Right atrium auricular region (tissue), 2 donors: ENCODE measurements around the gene AMIGO2. TPM values are rescaled to one million over a fixed set of nuclear protein-coding genes. Genes with fewer than 3 reads are reported as not detected.
"Not testable (repeated sequence)": the region's sequence is repeated elsewhere in the genome, so short reads cannot be mapped to it uniquely, and the experiment has no call there.

Experiments
- DNase-seq: peaks from one replicate; pipeline ENCODE4 v3.0.0-alpha.2; 2019; ENCODE audit warnings: low spot score
- H3K27ac ChIP-seq, 2 donors: fragments of 200-600 bp; sonication (generic); 1 replicate in 1 of 2; 2 replicates in 1 of 2; pipeline ENCODE4 v1.5.1; 2016 to 2019
- H3K27me3 ChIP-seq, 2 donors: fragments of 200-600 bp; sonication (generic); one replicate each; pipeline versions ENCODE4 v1.5.1 to v1.6.0; 2017 to 2019
- H3K36me3 ChIP-seq: fragments of 200-600 bp; sonication (generic); one replicate; pipeline ENCODE4 v1.5.1; 2016
- H3K4me1 ChIP-seq, 2 donors: fragments of 200-600 bp; sonication (generic); one replicate each; pipeline versions ENCODE4 v1.5.1 to v1.6.0; 2017 to 2019
- H3K4me3 ChIP-seq, 2 donors: fragments of 200-600 bp; sonication (generic); 1 replicate in 1 of 2; 2 replicates in 1 of 2; pipeline ENCODE4 v1.5.1; 2017 to 2019; ENCODE audit warnings: mild to moderate bottlenecking in 1 of 2, moderate library complexity in 1 of 2
- H3K9me3 ChIP-seq, 2 donors: fragments of 200-600 bp; sonication (generic); one replicate each; pipeline ENCODE4 v1.5.1; 2019
- CTCF ChIP-seq, 2 donors: fragments of 200-600 bp; sonication (generic); IDR thresholded peaks; one replicate each; pipeline ENCODE4 v1.5.1; 2019; ENCODE audit warnings: antibody characterized with exemption in 2 of 2
- total RNA-seq, 2 donors: library from RNA; depleted of rRNA; stranded (reverse); fragments of >200 nt; gene quantifications; one replicate each; pipeline ENCODE4 v1.1.0, GENCODE V29; 2016

Gene AMIGO2
- total RNA-seq, 2 donors from 2014 or later: 2.3 to 5.8 TPM

GRCh38 chr12:47068539-47068938 lies 11.2 kb downstream of the AMIGO2 start:
- no peak for TF ChIP-seq CTCF (IDR thresholded peaks at IDR 0.05)
- H3K27ac ChIP-seq: no peak overlapping the region
- no peaks in the 10 kb centered on the region for H3K36me3 ChIP-seq

GRCh38 chr12:47067771-47068431 lies 11.9 kb downstream of the AMIGO2 start:
- Histone ChIP-seq H3K27me3 (no peaks in the 10 kb centered on the region), H3K27ac (no peak overlapping the region), H3K4me3 (no peak overlapping the region)

More at GRCh38 chr12:47068539-47068938, 11.2 kb downstream of the AMIGO2 start:
- H3K4me1 ChIP-seq: no peaks in the 10 kb centered on the region
- no peak overlapping the region for H3K4me3 ChIP-seq
- H3K9me3 ChIP-seq: no peaks in the 10 kb centered on the region
- no peaks in the 10 kb centered on the region for H3K27me3 ChIP-seq
- no peak for DNase-seq

DNA sequence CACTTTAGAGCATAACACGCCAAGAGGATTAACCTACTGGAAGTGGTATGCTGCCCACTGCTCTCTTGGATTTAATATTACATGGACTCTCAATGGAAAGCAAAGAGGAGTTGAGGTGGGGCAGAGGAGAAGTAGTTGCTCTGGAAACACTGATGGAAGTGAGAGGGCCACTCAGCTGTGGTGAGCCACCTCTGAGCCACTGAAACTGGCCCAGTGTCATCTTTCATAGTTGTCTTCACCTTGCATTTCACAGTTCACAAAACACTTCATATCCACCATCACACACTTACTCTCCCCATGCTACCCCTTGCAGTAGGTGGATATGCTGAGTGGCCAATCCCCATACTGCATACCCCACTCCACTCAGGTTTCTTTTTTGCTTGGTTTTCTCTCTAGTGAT lies 12.6 kb downstream of the AMIGO2 start:
- Histone ChIP-seq H3K4me3 (no peak overlapping the region), H3K9me3 (no peaks in the 10 kb centered on the region), H3K27me3 (no peaks in the 10 kb centered on the region), H3K4me1 (no peaks in the 10 kb centered on the region), H3K36me3 (no peaks in the 10 kb centered on the region), H3K27ac (no peak overlapping the region)
- no peak for DNase-seq
- no peak for TF ChIP-seq CTCF (IDR thresholded peaks at IDR 0.05)

More at GRCh38 chr12:47067771-47068431, 11.9 kb downstream of the AMIGO2 start:
- no peak for TF ChIP-seq CTCF (IDR thresholded peaks at IDR 0.05)
- no peak for DNase-seq
- Histone ChIP-seq H3K36me3 (no peaks in the 10 kb centered on the region), H3K4me1 (no peaks in the 10 kb centered on the region), H3K9me3 (no peaks in the 10 kb centered on the region)

GRCh38 chr12:47066278-47067025 lies 13.3 kb downstream of the AMIGO2 start:
- H3K4me1 ChIP-seq: no peaks in the 10 kb centered on the region
- no peaks in the 10 kb centered on the region for H3K36me3 ChIP-seq
- TF ChIP-seq CTCF (IDR thresholded peaks at IDR 0.05): no peak
- H3K27ac ChIP-seq: no peak overlapping the region
- H3K9me3 ChIP-seq: no peaks in the 10 kb centered on the region
- no peak overlapping the region for H3K4me3 ChIP-seq
- DNase-seq: no peak
- no peaks in the 10 kb centered on the region for H3K27me3 ChIP-seq

DNA sequence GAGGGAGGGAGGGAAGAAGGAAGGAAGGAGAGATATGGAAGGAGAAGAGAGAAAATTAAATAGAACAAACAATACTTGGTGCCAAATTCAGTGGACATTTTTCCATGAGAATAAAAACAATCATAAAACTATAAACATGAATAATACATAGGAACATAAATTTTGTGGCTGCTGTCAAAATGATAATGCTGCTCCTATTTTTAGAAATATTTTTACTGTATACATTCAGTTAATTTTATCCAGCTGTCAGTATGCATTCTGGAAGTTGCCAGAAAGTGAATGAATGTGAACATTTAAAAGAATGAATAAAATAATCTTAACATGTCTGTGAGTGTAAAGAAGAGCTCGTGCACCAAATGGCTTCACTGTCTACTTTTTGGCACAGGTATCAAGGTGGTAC lies 14.2 kb downstream of the AMIGO2 start:
- Histone ChIP-seq H3K27ac (no peak overlapping the region), H3K9me3 (no peaks in the 10 kb centered on the region), H3K4me3 (no peak overlapping the region), H3K4me1 (no peaks in the 10 kb centered on the region), H3K36me3 (no peaks in the 10 kb centered on the region), H3K27me3 (no peaks in the 10 kb centered on the region)
- DNase-seq: no peak
- no peak for TF ChIP-seq CTCF (IDR thresholded peaks at IDR 0.05)

GRCh38 chr12:47058640-47059039 lies 21.1 kb downstream of the AMIGO2 start:
- H3K27ac ChIP-seq, H3K9me3 ChIP-seq, DNase-seq, H3K4me3 ChIP-seq, H3K27me3 ChIP-seq, H3K36me3 ChIP-seq, H3K4me1 ChIP-seq: not testable (repeated sequence)

- not testable (repeated sequence) for H3K36me3 ChIP-seq, H3K27me3 ChIP-seq, H3K27ac ChIP-seq, H3K4me1 ChIP-seq, DNase-seq, H3K9me3 ChIP-seq, H3K4me3 ChIP-seq
These were observed 22.8 kb downstream of the AMIGO2 start for GRCh38 chr12:47056944-47057343.

DNA sequence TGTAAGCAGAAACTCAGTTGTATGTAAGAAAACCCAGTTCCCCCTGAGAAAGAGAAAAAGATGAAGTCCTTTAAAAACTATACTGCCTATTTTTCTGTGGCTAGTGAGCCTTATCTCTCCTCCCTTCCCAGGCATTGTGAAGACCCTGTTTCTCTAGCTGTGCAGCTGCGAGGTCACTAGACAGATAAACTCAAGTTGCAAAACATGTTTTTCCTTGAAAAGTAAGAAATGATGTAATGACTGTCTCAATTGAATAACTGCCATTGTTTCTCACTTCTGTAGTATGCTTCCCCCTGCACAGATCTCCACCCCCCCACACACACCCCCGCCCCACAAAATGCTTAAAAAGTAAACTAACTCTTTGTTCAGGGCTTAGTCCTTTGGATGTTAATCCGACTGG lies 23.9 kb downstream of the AMIGO2 start:
- H3K27ac ChIP-seq, H3K4me3 ChIP-seq, DNase-seq, H3K36me3 ChIP-seq, H3K27me3 ChIP-seq, H3K4me1 ChIP-seq: not testable (repeated sequence)
- peaks cover 0 to 11% of the 10 kb centered on the region in 2 donors for H3K9me3 ChIP-seq
